GM18951 (cell line): ENCODE results near the gene CDK6.

Experiments used
- POLR2A ChIP-seq: IDR thresholded peaks from 4 replicates; pipeline ENCODE4 v1.6.1; 2011; ENCODE audit warnings: mild to moderate bottlenecking; ENCODE audit not compliant: insufficient read length, insufficient read depth; ENCODE audit errors: extremely low read depth
- in situ Hi-C: fragments of 300-500 bp; cut with MboI; formaldehyde crosslinking; loops from one replicate; pipeline ENCODE4 v1.12.0; 2022; ENCODE audit warnings: low sequenced_read_pairs, mixed read lengths, inconsistent platforms; ENCODE audit not compliant: unreplicated experiment

CDK6 gene

GRCh38 chr7:92584953-92585352 is 251.4 kb downstream of the CDK6 start:
- in situ Hi-C loops: no loop called here
- TF ChIP-seq POLR2A: no peak

- in situ Hi-C loops: no loop called here
- no peak for TF ChIP-seq POLR2A
Measured at GRCh38 chr7:92582948-92583347, 253.4 kb downstream of the CDK6 start.

GRCh38 chr7:92576296-92576695 is 260.1 kb downstream of the CDK6 start:
- TF ChIP-seq POLR2A: no peak
- in situ Hi-C loops: no loop called here

- in situ Hi-C loops: no loop called here
- TF ChIP-seq POLR2A: no peak
Measured at GRCh38 chr7:92569137-92569536, 267.2 kb downstream of the CDK6 start.

- TF ChIP-seq POLR2A: no peak
Measured at GRCh38 chr7:92567460-92567859, 268.9 kb downstream of the CDK6 start.

GRCh38 chr7:92563345-92563744 is 273.0 kb downstream of the CDK6 start:
- TF ChIP-seq POLR2A: no peak
- in situ Hi-C loops: no loop called here

More at GRCh38 chr7:92567460-92567859, 268.9 kb downstream of the CDK6 start:
- in situ Hi-C loops: no loop called here

GRCh38 chr7:92560602-92561001 is 275.8 kb downstream of the CDK6 start:
- TF ChIP-seq POLR2A: no peak
- in situ Hi-C loops: no loop called here

GRCh38 chr7:92557808-92558362 is 278.5 kb downstream of the CDK6 start:
- no peak for TF ChIP-seq POLR2A
- in situ Hi-C loops: no loop called here

- in situ Hi-C loops: no loop called here
- TF ChIP-seq POLR2A: no peak
Measured at GRCh38 chr7:92557249-92557648, 279.1 kb downstream of the CDK6 start.
